GM19467 (cell line): Measurements from ENCODE around the gene AQP9.
"Not testable (repeated sequence)": the region's sequence is repeated elsewhere in the genome, so short reads cannot be mapped to it uniquely, and the experiment has no call there.

Experiments
- ATAC-seq: cut with Tn5 transposase; IDR thresholded peaks from one replicate; pipeline ENCODE4 v1.9.1; 2021; ENCODE audit warnings: mild to moderate bottlenecking, moderate library complexity; ENCODE audit not compliant: unreplicated experiment

AQP9 gene, protein sequence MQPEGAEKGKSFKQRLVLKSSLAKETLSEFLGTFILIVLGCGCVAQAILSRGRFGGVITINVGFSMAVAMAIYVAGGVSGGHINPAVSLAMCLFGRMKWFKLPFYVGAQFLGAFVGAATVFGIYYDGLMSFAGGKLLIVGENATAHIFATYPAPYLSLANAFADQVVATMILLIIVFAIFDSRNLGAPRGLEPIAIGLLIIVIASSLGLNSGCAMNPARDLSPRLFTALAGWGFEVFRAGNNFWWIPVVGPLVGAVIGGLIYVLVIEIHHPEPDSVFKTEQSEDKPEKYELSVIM

DNA sequence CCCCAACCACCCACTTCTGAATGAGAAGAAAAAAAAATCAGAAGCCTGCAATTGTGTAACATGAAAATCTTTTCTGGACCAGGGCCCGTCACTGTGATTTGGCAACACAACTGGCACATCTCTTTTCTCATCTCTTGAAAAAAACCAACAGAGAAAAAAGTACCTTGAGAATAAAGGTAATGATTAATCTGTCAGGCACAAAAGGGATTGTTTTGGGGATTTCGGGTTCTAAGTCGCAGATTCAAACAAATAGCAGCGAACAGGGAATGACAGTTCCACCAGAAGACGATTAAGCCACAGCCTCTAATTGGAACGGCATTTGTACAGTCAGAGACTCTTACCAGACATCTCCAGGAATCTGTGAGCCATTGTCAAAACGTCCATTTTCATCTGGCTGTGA lies at the start of gene AQP9:
Gene AQP9, plus strand, starts transcription at position 276 of the 400 bp plus-strand sequence. CDS start 185 bp downstream, outside the sequence.
- no peak for ATAC-seq

GRCh38 chr15:58095415-58095814 lies 42.8 kb upstream of the AQP9 start:
- ATAC-seq: no peak

DNA sequence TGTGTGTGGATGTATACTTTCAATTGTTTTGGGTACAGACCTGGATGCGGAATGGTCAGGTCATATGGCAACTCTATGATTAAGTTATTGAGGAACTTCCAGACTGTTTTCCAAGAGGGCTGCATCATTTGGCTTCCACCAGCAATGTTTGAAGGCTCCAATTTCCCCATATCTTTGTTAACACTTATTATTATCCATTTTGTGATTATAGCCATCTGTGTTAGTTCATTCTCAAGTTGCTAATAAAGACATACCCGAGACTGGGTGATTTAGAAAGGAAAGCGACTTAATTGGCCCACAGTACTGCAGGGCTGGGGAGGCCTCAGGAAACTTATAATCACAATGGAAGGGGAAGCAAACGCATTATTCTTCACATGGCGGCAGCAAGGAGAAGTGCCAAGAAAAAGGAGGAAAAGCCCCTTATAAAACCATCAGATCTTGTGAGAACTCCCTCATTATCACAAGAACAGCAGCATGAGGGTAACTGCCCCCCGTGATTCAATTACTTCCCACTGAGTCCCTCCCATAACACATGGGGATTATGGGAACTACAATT lies 41.6 kb upstream of the AQP9 start:
- ATAC-seq: no peak

DNA sequence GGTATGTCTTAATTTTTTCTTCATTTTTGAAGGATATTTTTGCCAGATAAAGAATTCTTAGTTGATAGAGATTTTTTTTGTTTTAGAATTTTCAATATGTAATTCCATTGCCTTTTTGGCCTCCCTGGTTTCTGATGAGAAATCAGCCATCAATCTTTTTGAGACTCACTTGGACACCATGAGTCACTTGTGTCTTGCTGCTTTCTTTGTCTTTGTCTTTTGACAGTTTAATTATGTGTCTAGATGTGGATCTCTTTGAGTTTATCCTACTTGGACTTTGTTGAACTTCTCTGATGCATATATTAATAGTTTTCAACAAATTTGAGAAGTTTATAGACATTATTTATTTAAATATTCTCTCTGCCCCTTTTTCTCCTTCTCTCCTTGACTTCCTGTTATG lies 34.7 kb upstream of the AQP9 start:
- ATAC-seq: no peak

DNA sequence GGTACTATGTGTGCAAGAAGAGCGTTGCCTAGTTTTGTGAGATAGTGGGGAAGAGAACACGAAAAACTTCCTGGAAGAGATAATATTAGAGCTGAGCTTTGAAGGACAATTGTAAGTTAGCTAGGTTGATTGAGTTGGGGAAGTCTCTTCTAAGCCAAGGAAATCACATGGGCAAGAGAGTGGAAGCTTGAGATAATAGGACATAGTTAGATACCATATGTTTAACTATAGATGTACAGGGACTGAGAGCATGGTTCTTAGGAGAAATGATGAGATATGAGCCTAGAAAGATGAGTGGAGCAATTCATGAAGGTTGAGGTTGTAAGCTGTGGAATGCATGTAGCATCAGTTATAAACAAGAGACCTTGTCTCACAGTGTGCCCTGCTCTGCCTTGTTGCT lies 30.1 kb upstream of the AQP9 start:
- ATAC-seq: no peak

DNA sequence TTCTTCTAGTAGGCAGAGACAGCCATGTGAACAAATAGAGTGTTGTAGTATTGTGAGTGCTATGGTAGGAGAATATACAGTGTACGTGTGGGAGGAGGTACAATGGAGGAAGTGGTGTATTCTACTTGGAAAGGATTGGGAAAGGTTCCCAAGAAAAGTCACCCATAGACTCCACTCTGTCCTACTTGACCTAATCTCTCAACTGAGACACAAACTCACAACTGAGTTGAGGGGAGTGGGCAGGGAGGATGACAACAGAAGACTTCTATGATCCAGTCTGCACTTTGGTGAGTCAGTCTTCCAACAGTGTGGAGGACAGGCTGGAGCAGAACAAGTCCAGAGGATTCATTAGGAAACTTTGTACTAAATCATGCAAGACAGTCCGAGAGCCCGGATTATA lies 28.8 kb upstream of the AQP9 start:
- no peak for ATAC-seq

GRCh38 chr15:58110999-58111717 lies 27.0 kb upstream of the AQP9 start:
- no peak for ATAC-seq

- ATAC-seq: no peak
These were observed 26.5 kb upstream of the AQP9 start for GRCh38 chr15:58111718-58112104.

DNA sequence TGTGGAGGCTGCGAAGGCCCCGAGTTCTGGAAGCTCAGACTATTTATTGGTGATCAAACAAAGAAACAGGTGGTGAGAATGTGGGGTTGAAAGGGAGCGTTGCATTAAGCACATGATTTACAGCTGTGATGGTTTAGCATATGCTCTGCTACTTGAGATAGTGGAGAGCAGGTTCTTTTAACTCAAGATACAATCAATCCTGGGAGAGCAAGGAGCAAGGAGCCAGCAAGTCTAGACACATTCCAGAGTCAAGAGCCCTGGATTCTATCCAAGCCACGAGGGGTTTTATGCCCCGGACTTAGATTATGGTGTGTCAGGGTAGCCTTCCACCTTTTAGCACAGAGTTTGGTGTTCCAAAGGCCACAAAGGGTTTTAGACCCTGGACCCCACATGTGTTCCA lies 24.8 kb upstream of the AQP9 start:
- ATAC-seq: not testable (repeated sequence)

- no peak for ATAC-seq
These were observed 23.8 kb upstream of the AQP9 start for GRCh38 chr15:58114388-58114787.

- ATAC-seq: no peak
These were observed 23.4 kb upstream of the AQP9 start for GRCh38 chr15:58114812-58115211.

DNA sequence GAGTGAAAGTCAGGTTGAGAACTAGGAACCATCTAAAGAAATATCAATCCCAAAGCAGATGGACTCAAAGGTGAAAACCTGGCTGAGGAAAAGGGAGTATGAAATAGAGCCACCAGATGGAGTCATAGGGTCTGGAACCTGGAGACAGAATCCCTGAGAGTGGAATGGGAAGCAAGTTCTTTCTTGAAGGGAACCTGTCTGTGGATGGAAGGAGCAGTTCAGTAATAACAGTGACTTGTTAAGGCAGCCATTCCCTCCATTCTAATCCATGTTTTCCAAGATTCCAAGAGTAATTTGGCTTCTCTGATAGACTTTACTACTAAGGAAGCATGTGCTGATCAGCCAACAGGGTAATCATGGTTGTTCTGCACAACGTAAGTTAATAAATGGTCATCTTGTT lies 22.5 kb upstream of the AQP9 start:
- no peak for ATAC-seq

DNA sequence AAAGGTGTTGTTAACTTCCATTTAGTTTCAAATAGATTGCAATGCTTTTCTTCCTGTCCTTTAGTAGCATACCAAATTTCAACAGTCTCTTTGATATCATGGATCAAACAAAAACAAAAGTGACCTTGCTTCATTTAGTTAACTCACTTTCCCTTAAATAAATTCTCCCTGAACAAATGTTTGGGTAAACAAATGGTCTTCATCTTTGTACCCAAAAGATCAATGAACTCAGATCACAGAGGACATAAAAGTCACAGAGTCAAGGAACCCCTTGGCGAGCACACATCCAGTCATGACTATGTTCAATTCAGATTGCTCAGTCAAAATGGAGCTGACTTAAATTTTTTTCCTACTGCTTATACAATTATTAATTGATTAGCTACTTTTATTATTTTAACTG lies 20.6 kb upstream of the AQP9 start:
- no peak for ATAC-seq

GRCh38 chr15:58118272-58118671 lies 19.9 kb upstream of the AQP9 start:
- no peak for ATAC-seq

GRCh38 chr15:58119016-58119415 lies 19.2 kb upstream of the AQP9 start:
- no peak for ATAC-seq

GRCh38 chr15:58124585-58124984 lies 13.6 kb upstream of the AQP9 start:
- no peak for ATAC-seq

DNA sequence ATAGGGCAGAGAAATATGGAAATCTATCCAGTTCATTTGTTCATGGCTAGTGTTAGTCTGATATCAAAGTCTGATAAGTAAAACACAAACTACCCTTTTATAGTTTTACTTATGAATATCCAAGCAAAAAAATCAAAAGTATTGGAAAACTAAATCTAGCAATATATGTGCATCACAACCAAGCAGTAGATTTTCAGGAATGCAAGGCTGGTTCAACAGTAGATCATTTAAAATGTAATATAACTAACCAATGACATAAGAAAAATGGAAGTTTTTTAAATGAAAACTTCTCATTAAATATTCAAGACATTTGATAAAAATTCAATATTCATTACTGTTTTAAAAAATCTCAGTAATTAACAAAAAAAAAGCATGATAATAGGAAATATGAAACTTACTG lies 12.8 kb upstream of the AQP9 start:
- ATAC-seq: no peak

DNA sequence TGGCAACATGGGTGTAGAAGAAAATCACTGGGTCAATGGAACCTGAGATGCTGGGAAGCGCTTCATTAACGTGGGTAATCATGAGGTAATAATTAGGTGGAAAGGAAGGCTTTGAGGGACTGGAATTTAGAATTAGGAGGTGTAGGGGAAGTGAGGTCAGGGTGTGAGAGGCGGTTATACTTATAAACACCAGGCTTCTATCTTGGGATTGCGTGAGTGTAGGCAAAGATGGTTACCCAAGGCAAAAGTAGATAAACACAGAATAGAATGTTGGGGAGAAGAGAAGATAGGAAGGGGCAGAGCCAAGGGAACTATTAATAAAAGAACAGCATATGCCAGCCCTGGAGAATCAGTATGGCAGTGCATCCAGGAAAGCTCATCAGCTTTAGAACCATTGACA lies 3.3 kb upstream of the AQP9 start:
- ATAC-seq: no peak

DNA sequence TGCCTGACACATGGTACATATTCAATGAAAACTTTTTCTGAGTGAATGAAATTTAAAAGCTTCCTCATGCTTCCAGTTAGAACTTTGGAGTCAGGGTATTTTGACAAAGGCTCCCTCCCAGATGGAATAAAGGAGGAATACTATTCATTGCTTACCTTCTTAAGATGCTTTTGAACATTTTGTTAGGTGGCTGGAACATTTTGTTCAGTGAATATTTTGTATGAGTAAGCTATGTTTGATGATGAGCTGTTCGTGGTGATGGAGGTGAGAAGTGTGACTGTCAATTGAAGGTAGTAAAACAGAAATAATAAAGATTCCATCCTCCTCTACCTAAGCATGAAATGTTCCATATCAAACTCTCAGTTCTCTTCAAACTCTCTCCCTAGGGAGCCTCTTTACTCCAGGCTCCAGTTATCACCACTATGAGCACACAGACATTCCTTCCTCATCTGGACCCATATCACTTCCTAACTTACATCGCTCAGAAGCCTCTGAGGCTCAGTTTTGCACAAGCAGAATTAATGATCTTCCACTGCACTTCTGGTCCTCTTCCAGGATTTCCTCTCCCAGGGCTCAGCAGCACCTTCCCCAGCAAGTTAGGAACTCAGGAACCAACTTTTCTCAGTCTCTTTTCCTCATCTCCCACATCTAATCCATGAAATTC lies 2.5 kb upstream of the AQP9 start:
- ATAC-seq: no peak

- no peak for ATAC-seq
These were observed 1.4 kb upstream of the AQP9 start for GRCh38 chr15:58136731-58137130.

- no peak for ATAC-seq
These were observed 495 bp upstream of the AQP9 start for GRCh38 chr15:58137686-58138085.
